SJSA1 (cell line): Measurements from ENCODE around the gene CTNNB1. TPM values are rescaled to one million over a fixed set of nuclear protein-coding genes. Genes with fewer than 3 reads are reported as not detected.
"Not testable (repeated sequence)": the region's sequence is repeated elsewhere in the genome, so short reads cannot be mapped to it uniquely, and the experiment has no call there.

Source experiments
- DNase-seq, 2 experiments: peaks; one replicate each; pipeline ENCODE4 v3.0.0-alpha.2; 2015 to 2020; ENCODE audit warnings: low spot score in 2 of 2, low read depth in 1 of 2
- H3K27ac ChIP-seq: fragments of 250-450 bp; sonication (Bioruptor Pico); 2 replicates; pipeline ENCODE4 v1.5.1; 2020; ENCODE audit warnings: mild to moderate bottlenecking, moderate library complexity
- H3K27me3 ChIP-seq: fragments of 250-450 bp; sonication (Bioruptor Pico); replicated peaks from 2 replicates; pipeline ENCODE4 v1.5.1; 2020; ENCODE audit warnings: mild to moderate bottlenecking, moderate library complexity
- H3K36me3 ChIP-seq: fragments of 250-450 bp; sonication (Bioruptor Pico); 2 replicates; pipeline ENCODE4 v1.5.1; 2020; ENCODE audit warnings: mild to moderate bottlenecking
- H3K4me1 ChIP-seq: fragments of 250-450 bp; sonication (Bioruptor Pico); replicated peaks from 2 replicates; pipeline ENCODE4 v1.6.1; 2021; ENCODE audit warnings: mild to moderate bottlenecking
- H3K4me3 ChIP-seq: fragments of 250-450 bp; sonication (Bioruptor Pico); 2 replicates; pipeline ENCODE4 v1.5.1; 2020; ENCODE audit warnings: mild to moderate bottlenecking
- H3K9me3 ChIP-seq: fragments of 250-450 bp; sonication (Bioruptor Pico); replicated peaks from 2 replicates; pipeline ENCODE4 v1.5.1; 2020; ENCODE audit warnings: mild to moderate bottlenecking
- total RNA-seq: library from RNA; depleted of rRNA; stranded (reverse); fragments of >200 nt; shearing (Covaris generic); gene quantifications from 2 replicates; pipeline ENCODE4 v1.2.3, GENCODE V29; 2014

CTNNB1 gene
- total RNA-seq, 1 experiment from 2014 or later: 574 TPM

GRCh38 chr3:41265011-41265545 is 65.8 kb downstream of the CTNNB1 start:
- Histone ChIP-seq H3K9me3 (no peaks in the 10 kb centered on the region), H3K4me1 (peaks cover 47% of the 10 kb centered on the region), H3K27ac (peak overlapping the region; percentile 71), H3K4me3 (no peak overlapping the region), H3K27me3 (no peaks in the 10 kb centered on the region), H3K36me3 (no peaks in the 10 kb centered on the region)
- DNase-seq: peak; percentile 70 to 82

GRCh38 chr3:41265823-41266273 is 66.5 kb downstream of the CTNNB1 start:
- Histone ChIP-seq H3K27ac (peak overlapping the region; percentile 71), H3K27me3 (no peaks in the 10 kb centered on the region), H3K9me3 (no peaks in the 10 kb centered on the region), H3K36me3 (no peaks in the 10 kb centered on the region), H3K4me1 (peaks cover 44% of the 10 kb centered on the region), H3K4me3 (no peak overlapping the region)
- DNase-seq: peak; percentile 92 to 95

GRCh38 chr3:41267975-41268640 is 68.8 kb downstream of the CTNNB1 start:
- Histone ChIP-seq H3K36me3 (no peaks in the 10 kb centered on the region), H3K27me3 (no peaks in the 10 kb centered on the region), H3K27ac (peak overlapping the region; percentile 68), H3K9me3 (no peaks in the 10 kb centered on the region), H3K4me1 (peaks cover 44% of the 10 kb centered on the region), H3K4me3 (no peak overlapping the region)
- DNase-seq: peak; percentile 73 to 84

- Histone ChIP-seq H3K27me3 (no peaks in the 10 kb centered on the region), H3K9me3 (no peaks in the 10 kb centered on the region), H3K36me3 (no peaks in the 10 kb centered on the region), H3K27ac (no peak overlapping the region), H3K4me3 (no peak overlapping the region), H3K4me1 (peaks cover 18% of the 10 kb centered on the region)
- DNase-seq: no peak
Measured at GRCh38 chr3:41272667-41273066, 73.4 kb downstream of the CTNNB1 start.

GRCh38 chr3:41274944-41275668 is 75.8 kb downstream of the CTNNB1 start:
- H3K4me1 ChIP-seq: peaks cover 9% of the 10 kb centered on the region
- no peak overlapping the region for H3K4me3 ChIP-seq
- H3K27me3 ChIP-seq: no peaks in the 10 kb centered on the region
- H3K27ac ChIP-seq: no peak overlapping the region
- H3K9me3 ChIP-seq: no peaks in the 10 kb centered on the region
- peak in 1 of 2 experiments; percentile 11 for DNase-seq
- H3K36me3 ChIP-seq: no peaks in the 10 kb centered on the region

- H3K9me3 ChIP-seq: no peaks in the 10 kb centered on the region
- no peak overlapping the region for H3K27ac ChIP-seq
- no peak overlapping the region for H3K4me3 ChIP-seq
- peaks cover 9% of the 10 kb centered on the region for H3K4me1 ChIP-seq
- no peaks in the 10 kb centered on the region for H3K27me3 ChIP-seq
- H3K36me3 ChIP-seq: no peaks in the 10 kb centered on the region
- DNase-seq: no peak
Measured at GRCh38 chr3:41276191-41276590, 76.9 kb downstream of the CTNNB1 start.

- H3K27ac ChIP-seq: no peak overlapping the region
- no peaks in the 10 kb centered on the region for H3K36me3 ChIP-seq
- no peak overlapping the region for H3K4me3 ChIP-seq
- no peaks in the 10 kb centered on the region for H3K27me3 ChIP-seq
- H3K9me3 ChIP-seq: no peaks in the 10 kb centered on the region
- DNase-seq: no peak
- peaks cover 9% of the 10 kb centered on the region for H3K4me1 ChIP-seq
Measured at GRCh38 chr3:41277790-41278465, 78.6 kb downstream of the CTNNB1 start.

- not testable (repeated sequence) for H3K4me1 ChIP-seq, H3K4me3 ChIP-seq, H3K27ac ChIP-seq, H3K36me3 ChIP-seq, H3K9me3 ChIP-seq, H3K27me3 ChIP-seq, DNase-seq
Measured at GRCh38 chr3:41284934-41285333, 85.6 kb downstream of the CTNNB1 start.

- no peaks in the 10 kb centered on the region for H3K9me3 ChIP-seq
- no peaks in the 10 kb centered on the region for H3K36me3 ChIP-seq
- DNase-seq: no peak
- H3K4me3 ChIP-seq: no peak overlapping the region
- no peaks in the 10 kb centered on the region for H3K27me3 ChIP-seq
- no peak overlapping the region for H3K27ac ChIP-seq
- H3K4me1 ChIP-seq: no peaks in the 10 kb centered on the region
Measured at GRCh38 chr3:41286305-41286704, 87.0 kb downstream of the CTNNB1 start.

GRCh38 chr3:41288785-41289184 is 89.5 kb downstream of the CTNNB1 start:
- Histone ChIP-seq H3K27me3 (no peaks in the 10 kb centered on the region), H3K9me3 (no peaks in the 10 kb centered on the region), H3K27ac (no peak overlapping the region), H3K4me3 (no peak overlapping the region), H3K36me3 (no peaks in the 10 kb centered on the region), H3K4me1 (no peaks in the 10 kb centered on the region)
- no peak for DNase-seq
